GM21367 (cell line): ENCODE measurements around the gene CYP4F8.
"Not testable (repeated sequence)": the region's sequence is repeated elsewhere in the genome, so short reads cannot be mapped to it uniquely, and the experiment has no call there.

Experiments used
- ATAC-seq: cut with Tn5 transposase; IDR thresholded peaks from one replicate; pipeline ENCODE4 v1.9.1; 2021; ENCODE audit not compliant: unreplicated experiment

Gene CYP4F8

DNA sequence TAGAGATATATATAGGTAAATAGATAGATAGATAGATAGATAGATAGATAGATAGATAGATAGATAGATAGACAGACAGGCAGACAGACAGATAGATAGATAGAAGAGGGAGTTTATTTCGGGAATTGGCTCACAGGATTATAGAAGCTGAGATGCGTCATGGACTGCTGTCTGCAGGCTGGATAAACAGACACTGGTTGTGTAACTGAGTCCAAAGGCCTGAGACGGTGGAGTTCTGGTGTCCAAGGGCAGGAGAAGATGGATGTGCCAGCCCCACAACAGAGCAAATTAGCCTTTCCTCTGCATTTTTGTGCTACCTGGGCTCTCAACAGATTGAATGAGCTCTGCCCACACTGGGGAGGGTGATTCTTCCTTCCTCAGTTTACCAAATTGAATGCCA lies 28.4 kb downstream of the CYP4F8 start:
- no peak for ATAC-seq

DNA sequence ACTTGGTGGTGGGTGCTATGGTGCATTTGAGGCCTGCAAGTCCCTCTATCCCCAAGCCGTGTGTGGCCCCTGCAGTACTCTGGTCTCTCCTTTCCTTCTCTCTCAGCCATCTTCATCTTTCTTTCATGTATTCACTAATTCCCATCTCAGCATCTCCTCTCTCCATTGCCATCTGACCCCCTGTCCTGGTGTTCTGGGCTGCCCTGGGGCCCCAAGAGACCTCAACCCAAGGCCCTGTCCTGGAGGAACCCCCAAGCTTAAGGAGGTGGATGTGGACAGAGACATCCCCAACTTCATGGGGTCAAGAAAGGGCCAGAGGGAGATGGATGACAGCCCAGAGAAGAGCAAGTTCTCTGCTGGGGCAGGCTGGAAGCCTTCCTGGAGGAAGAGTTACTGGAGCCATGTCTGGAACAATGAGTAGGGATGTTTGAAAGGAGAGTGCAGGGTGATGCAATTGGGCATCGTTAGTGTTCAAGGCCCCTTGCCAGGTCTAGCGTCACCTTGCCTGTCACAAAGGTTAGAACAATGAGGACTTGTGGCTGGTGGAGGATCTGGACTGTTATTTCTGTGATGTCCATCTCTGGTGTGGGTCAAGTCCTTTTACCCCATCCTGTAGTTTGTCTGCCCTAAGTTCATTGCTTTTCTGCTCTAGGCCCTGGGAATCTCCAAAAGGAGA lies 29.2 kb downstream of the CYP4F8 start:
- no peak for ATAC-seq

- ATAC-seq, result no peak
These were observed 29.8 kb downstream of the CYP4F8 start for GRCh38 chr19:15644816-15645215.

- ATAC-seq, result no peak
These were observed 34.5 kb downstream of the CYP4F8 start for GRCh38 chr19:15649526-15649925.

DNA sequence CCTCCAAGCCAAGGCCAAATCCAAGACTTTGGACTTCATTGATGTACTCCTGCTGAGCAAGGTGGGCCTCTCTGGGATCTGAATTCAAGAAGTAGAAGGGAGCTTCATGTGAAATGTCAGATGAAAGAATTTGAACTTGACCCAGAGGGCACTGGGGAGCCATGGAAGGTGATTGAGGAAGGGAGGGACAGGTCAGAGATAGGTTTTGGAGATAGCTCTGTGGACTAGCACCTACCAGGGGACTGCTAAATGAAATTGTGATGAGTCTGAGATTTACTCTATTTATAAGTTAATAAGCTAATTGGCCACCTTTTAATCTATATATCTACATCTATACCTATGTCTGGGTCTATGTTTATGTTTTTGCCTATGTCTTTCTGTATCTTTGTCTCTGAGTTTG lies 35.1 kb downstream of the CYP4F8 start:
- not testable (repeated sequence) for ATAC-seq

- ATAC-seq, result no peak
These were observed 36.8 kb downstream of the CYP4F8 start for GRCh38 chr19:15651791-15652190.

- ATAC-seq, result no peak
These were observed 37.7 kb downstream of the CYP4F8 start for GRCh38 chr19:15652559-15653278.

- ATAC-seq, result no peak
These were observed 41.4 kb downstream of the CYP4F8 start for GRCh38 chr19:15656467-15656866.

DNA sequence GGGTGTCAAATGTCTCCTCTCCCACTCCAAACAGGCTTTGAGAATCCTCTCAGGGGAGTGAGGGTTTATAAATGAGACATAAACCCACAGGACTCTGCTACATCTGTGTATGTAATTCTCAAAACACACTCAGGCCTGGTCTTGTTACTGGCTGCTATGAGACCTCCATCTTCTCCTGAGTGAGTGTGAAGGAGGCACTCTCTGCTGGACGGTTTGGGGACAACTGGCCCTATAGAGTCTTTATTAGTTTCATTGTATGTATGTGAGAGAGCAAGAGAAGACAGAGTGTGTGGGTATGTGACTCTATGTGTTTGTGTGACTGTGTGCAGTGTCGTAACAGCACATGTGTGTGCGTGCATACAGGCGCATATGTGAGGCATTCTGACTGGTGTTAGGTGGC lies 48.2 kb downstream of the CYP4F8 start:
- no peak for ATAC-seq

DNA sequence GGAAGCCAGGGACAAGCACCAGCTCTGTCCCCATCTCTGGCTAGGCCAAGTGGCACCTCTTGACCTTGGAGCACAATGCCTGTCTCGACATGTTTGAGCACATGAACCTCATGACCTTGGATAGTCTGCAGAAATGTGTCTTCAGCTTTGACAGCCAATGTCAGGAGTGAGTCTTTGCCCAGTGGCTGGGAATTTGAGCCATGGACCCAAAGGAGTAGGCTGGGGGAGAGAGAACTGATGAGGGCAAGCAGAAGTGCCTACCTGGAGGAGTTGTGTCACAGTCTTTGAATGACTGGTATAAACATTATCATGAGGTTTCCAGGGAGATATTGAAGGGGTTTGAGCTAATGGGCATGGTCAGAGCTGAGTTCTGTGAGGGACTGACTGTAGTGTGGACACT lies 51.2 kb downstream of the CYP4F8 start:
- no peak for ATAC-seq

- no peak for ATAC-seq
These were observed 51.9 kb downstream of the CYP4F8 start for GRCh38 chr19:15666883-15667282.

GRCh38 chr19:15669440-15669839 lies 54.4 kb downstream of the CYP4F8 start:
- ATAC-seq, result no peak

GRCh38 chr19:15669891-15670290 lies 54.9 kb downstream of the CYP4F8 start:
- ATAC-seq, result no peak

DNA sequence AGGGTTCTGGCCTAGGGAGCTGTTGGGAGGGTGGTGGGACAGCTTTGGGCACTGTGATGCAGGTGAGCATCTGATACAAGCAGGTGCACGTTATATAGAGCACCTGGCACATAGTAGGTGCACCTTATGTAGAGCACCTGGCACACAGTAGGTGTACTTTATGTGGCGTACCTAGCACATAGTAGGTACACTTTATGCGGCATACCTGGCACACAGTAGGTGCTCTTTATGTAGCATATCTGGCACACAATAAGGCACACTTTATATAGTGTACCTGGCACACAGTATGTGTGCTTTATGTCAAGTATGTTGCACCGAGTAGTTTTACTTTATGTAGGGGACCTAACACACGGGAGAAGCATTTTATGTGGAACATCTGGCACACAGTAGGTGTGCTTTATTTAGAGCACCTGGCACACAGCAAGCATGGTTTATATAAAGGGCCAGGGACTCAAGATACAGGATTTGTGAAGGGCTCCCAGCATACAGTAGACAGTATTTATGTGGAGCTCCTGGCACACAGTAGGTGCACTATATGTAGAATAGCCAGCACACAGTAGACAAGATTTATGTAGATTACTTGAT lies 56.3 kb downstream of the CYP4F8 start:
- no peak for ATAC-seq

GRCh38 chr19:15671891-15672579 lies 57.0 kb downstream of the CYP4F8 start:
- no peak for ATAC-seq

GRCh38 chr19:15672580-15673175 lies 57.7 kb downstream of the CYP4F8 start, which contains the start of gene CYP4F12:
TSS of gene CYP4F12 (plus strand) at chr19:15673087. CDS start at chr19:15673530, 443 bp downstream.
- no peak for ATAC-seq

DNA sequence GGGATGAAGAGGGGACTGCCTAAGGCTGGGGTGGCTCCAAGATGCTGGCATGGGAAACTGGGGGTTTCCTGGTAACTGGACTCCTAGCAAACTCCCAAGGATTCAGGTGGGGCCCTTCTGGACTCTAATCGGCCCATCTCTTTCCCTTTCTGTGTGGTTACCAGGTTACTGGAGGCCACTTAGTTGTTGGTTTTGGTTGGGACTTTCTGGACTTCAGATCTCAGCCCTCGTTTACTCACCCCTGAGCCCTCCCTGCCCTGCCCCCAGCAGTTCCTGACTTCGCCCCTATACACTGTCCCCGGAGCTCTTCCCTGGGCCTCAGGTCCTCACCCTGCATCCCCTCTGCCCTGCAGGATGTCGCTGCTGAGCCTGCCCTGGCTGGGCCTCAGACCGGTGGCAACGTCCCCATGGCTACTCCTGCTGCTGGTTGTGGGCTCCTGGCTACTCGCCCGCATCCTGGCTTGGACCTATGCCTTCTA lies 58.2 kb downstream of the CYP4F8 start:
- ATAC-seq, result no peak

GRCh38 chr19:15675560-15675959 lies 60.5 kb downstream of the CYP4F8 start:
- no peak for ATAC-seq

- no peak for ATAC-seq
These were observed 64.1 kb downstream of the CYP4F8 start for GRCh38 chr19:15679089-15679488.

GRCh38 chr19:15679865-15680264 lies 64.8 kb downstream of the CYP4F8 start:
- ATAC-seq, result not testable (repeated sequence)
